Endothelial cell of umbilical vein (primary cell): ENCODE data around the gene PDGFB. TPM values are rescaled to one million over a fixed set of nuclear protein-coding genes. Genes with fewer than 3 reads are reported as not detected.

Experiments used
- BruUV-seq: library from RNA; stranded (reverse); fragments of 400-500 nt; replicated peaks from 2 replicates; lab custom pipeline; 2021; lab: Mats Ljungman, UMichigan
- CTCF ChIA-PET: fragments of 300-600, 350-600 bp; sonication (Branson Sonifier 250); formaldehyde crosslinking; loops from one replicate; lab custom pipeline; 2021; ENCODE audit warnings: antibody characterized with exemption, inconsistent platforms; lab: Charles Lee
- POLR2A ChIA-PET: fragments of 300-600, 350-600 bp; sonication (Branson Sonifier 250); formaldehyde crosslinking; loops from one replicate; lab custom pipeline; 2021; ENCODE audit warnings: antibody characterized with exemption, inconsistent platforms; lab: Charles Lee
- DNase-seq: peaks from one replicate; pipeline ENCODE4 v3.0.0-alpha.2; 2011; ENCODE audit warnings: low read depth, low spot score
- FAIRE-seq: peaks from 2 replicates; lab custom pipeline; 2011; peaks lifted over from hg19 to GRCh38; lab: Jason Lieb, UNC
- H2AFZ ChIP-seq: 2 replicates; pipeline ENCODE4 v1.6.0; 2012; ENCODE audit warnings: low read depth, low read length, control low read depth, inconsistent platforms
- H3K27ac ChIP-seq: 2 replicates; pipeline ENCODE4 v1.5.1; 2011; ENCODE audit warnings: low read depth, mild to moderate bottlenecking, control low read depth, low read length, moderate library complexity; ENCODE audit not compliant: insufficient read depth
- H3K27me3 ChIP-seq, 2 experiments: 2 replicates each; pipeline versions ENCODE4 v1.6.0 to v1.6.1; 2011; ENCODE audit warnings: low read length in 2 of 2, mixed read lengths in 1 of 2; ENCODE audit not compliant: control insufficient read depth in 2 of 2, insufficient read depth in 2 of 2
- H3K36me3 ChIP-seq, 2 experiments: 2 replicates in 1 of 2; 3 replicates in 1 of 2; pipeline ENCODE4 v1.5.1; 2011; ENCODE audit warnings: low read length in 2 of 2, mild to moderate bottlenecking in 1 of 2, moderate library complexity in 1 of 2; ENCODE audit not compliant: control insufficient read depth in 2 of 2, insufficient read depth in 2 of 2; ENCODE audit errors: extremely low read depth in 1 of 2
- H3K4me1 ChIP-seq: 3 replicates; pipeline ENCODE4 v1.5.1; 2011; ENCODE audit warnings: mild to moderate bottlenecking, low read length; ENCODE audit not compliant: control insufficient read depth, insufficient read depth; ENCODE audit errors: extremely low read depth
- H3K4me2 ChIP-seq: 2 replicates; pipeline ENCODE4 v1.6.1; 2011; ENCODE audit warnings: low read length, control low read depth, mixed read lengths; ENCODE audit not compliant: insufficient read depth
- H3K4me3 ChIP-seq, 3 experiments: fragments of 200-600 bp in 1 of 3; sonication (generic), shearing (Covaris generic) in 1 of 3; replicated peaks in 1 of 3; 2 replicates each; pipeline ENCODE4 v1.5.1; 2011 to 2016; ENCODE audit warnings: control low read depth in 3 of 3, low read length in 3 of 3, mild to moderate bottlenecking in 2 of 3, inconsistent platforms in 1 of 3, low read depth in 1 of 3, moderate library complexity in 1 of 3; ENCODE audit not compliant: insufficient read depth in 1 of 3
- H3K79me2 ChIP-seq: 2 replicates; pipeline ENCODE4 v1.6.0; 2012; ENCODE audit warnings: low read length, inconsistent platforms; ENCODE audit not compliant: control insufficient read depth, insufficient read depth
- H3K9ac ChIP-seq: replicated peaks from 2 replicates; pipeline ENCODE3; 2011; ENCODE audit warnings: low read length, control low read depth; ENCODE audit not compliant: insufficient read depth; ENCODE audit errors: extremely low read depth
- H3K9me1 ChIP-seq: replicated peaks from 3 replicates; pipeline ENCODE4 v1.6.0; 2011; ENCODE audit warnings: mild to moderate bottlenecking, low read length; ENCODE audit not compliant: control insufficient read depth, insufficient read depth; ENCODE audit errors: extremely low read depth
- H3K9me3 ChIP-seq: replicated peaks from 2 replicates; pipeline ENCODE4 v1.5.1; 2012; ENCODE audit warnings: low read length, inconsistent platforms; ENCODE audit not compliant: control insufficient read depth, insufficient read depth
- H4K20me1 ChIP-seq: replicated peaks from 2 replicates; pipeline ENCODE3; 2011; ENCODE audit warnings: mild to moderate bottlenecking, low read length; ENCODE audit not compliant: control insufficient read depth, insufficient read depth; ENCODE audit errors: extremely low read depth
- CTCF ChIP-seq, 2 donors: IDR thresholded peaks; 1 replicate in 1 of 2; 2 replicates in 1 of 2; pipeline ENCODE4 v1.5.1; 2011; ENCODE audit warnings: low read length in 2 of 2, mild to moderate bottlenecking in 2 of 2, moderate library complexity in 2 of 2, control low read depth in 1 of 2, inconsistent platforms in 1 of 2, low read depth in 1 of 2; ENCODE audit not compliant: insufficient read depth in 1 of 2; ENCODE audit errors: extremely low read depth in 1 of 2
- EZH2 ChIP-seq: IDR thresholded peaks from 2 replicates; pipeline ENCODE4 v1.6.1; 2012; ENCODE audit warnings: borderline replicate concordance, low read depth, mild to moderate bottlenecking, moderate library complexity, low read length, inconsistent platforms; ENCODE audit not compliant: severe bottlenecking
- FOS ChIP-seq: IDR thresholded peaks from 2 replicates; pipeline ENCODE4 v1.6.1; 2011; ENCODE audit warnings: mild to moderate bottlenecking, low read length, moderate library complexity, borderline replicate concordance; ENCODE audit not compliant: insufficient read depth
- GATA2 ChIP-seq: IDR thresholded peaks from 2 replicates; pipeline ENCODE4 v1.7.0; 2011; ENCODE audit warnings: low read depth, mild to moderate bottlenecking, moderate library complexity, mixed read lengths, low read length; ENCODE audit not compliant: insufficient read length, insufficient read depth
- JUN ChIP-seq: IDR thresholded peaks from 2 replicates; pipeline ENCODE4 v1.6.1; 2011; ENCODE audit warnings: borderline replicate concordance, low read depth; ENCODE audit not compliant: insufficient read length, insufficient read depth
- MAX ChIP-seq: IDR thresholded peaks from 2 replicates; pipeline ENCODE4 v1.6.1; 2011; ENCODE audit not compliant: insufficient read depth, insufficient read length
- MYC ChIP-seq: IDR thresholded peaks from one replicate; pipeline ENCODE4 v1.6.1; 2011; ENCODE audit warnings: mild to moderate bottlenecking, low read depth, low read length
- POLR2A ChIP-seq: IDR thresholded peaks from 2 replicates; pipeline ENCODE4 v1.6.1; 2012; ENCODE audit warnings: low read depth, mild to moderate bottlenecking, control low read depth, low read length
- POLR2AphosphoS5 ChIP-seq: IDR thresholded peaks from 2 replicates; pipeline ENCODE4 v1.6.1; 2012; ENCODE audit warnings: low read depth, mild to moderate bottlenecking, control low read depth, low read length, moderate library complexity; ENCODE audit not compliant: insufficient read depth
- dilution Hi-C: fragments of 300-500 bp; cut with MboI; formaldehyde crosslinking; loops from one replicate; pipeline ENCODE4 v1.15.0; 2019; ENCODE audit warnings: low sequenced_read_pairs; ENCODE audit not compliant: extremely low pct_ligation_motif_present
- intact Hi-C: fragments of 100-400 bp; cut with micrococcal nuclease; formaldehyde crosslinking; loops from one replicate; pipeline ENCODE4 v1.10.0; 2022
- polyA plus RNA-seq, 4 experiments: library from polyadenylated mRNA; depleted of rRNA in 3 of 4; stranded (reverse) in 3 of 4; unstranded in 1 of 4; fragments of >200 nt; gene quantifications; 2 replicates each; pipeline versions ENCODE4 v1.2.1 to v1.2.3, GENCODE V29; 2011 to 2012; ENCODE audit warnings: missing spikeins in 1 of 4
- total RNA-seq: library from RNA; stranded (reverse); gene quantifications from 2 replicates; pipeline ENCODE4 v1.2.3, GENCODE V29; 2021

Gene PDGFB
- total and polyA plus RNA-seq, 2 donors (not counting 3 experiments of a cell fraction or from before 2014, with no cell fraction given), result 135 to 240 TPM

GRCh38 chr22:39259666-39260065, 14.9 kb upstream of the PDGFB start:
- Histone ChIP-seq H4K20me1 (no peaks in the 10 kb centered on the region), H2AFZ (no peak overlapping the region), H3K27me3 (no peaks in the 10 kb centered on the region), H3K4me1 (peaks cover 10% of the 10 kb centered on the region), H3K4me3 (no peak overlapping the region), H3K9me3 (no peaks in the 10 kb centered on the region), H3K79me2 (no peaks in the 10 kb centered on the region), H3K36me3 (no peaks in the 10 kb centered on the region), H3K27ac (no peak overlapping the region), H3K4me2 (no peak overlapping the region), H3K9ac (no peak overlapping the region), H3K9me1 (no peaks in the 10 kb centered on the region)
- TF ChIP-seq MAX (no peak), JUN (no peak), POLR2A (no peak), EZH2 (no peak), GATA2 (no peak), MYC (no peak), CTCF (IDR thresholded peaks at IDR 0.05; ENCODE audit: extremely low read depth in 1 of 2, insufficient read depth in 1 of 2, low read depth in 1 of 2, low read length in 2 of 2) (no peak), FOS (no peak), POLR2AphosphoS5 (no peak)
- no peak for FAIRE-seq
- intact Hi-C loops, result loop anchor here (10.0 kb wide), 1 partner anchor 265 kb away; the partner anchor contains the start of gene ATF4
- POLR2A ChIA-PET, result no interaction called here
- no peak for DNase-seq
- no TSS peak for BruUV-seq
- CTCF ChIA-PET, result no interaction called here
- dilution Hi-C loops, result no loop called here
